Sigmoid colon (tissue), 7 donors: ENCODE data around the gene OPALIN. TPM values are rescaled to one million over a fixed set of nuclear protein-coding genes. Genes with fewer than 3 reads are reported as not detected.
A peak's percentile ranks its signal among the peaks of the same experiment; 100 is the strongest.

Experiments
- DNase-seq: peaks from one replicate; pipeline ENCODE4 v3.0.0-alpha.2; 2019
- H3K27ac ChIP-seq, 4 donors: fragments of 200-600 bp; sonication (generic); one replicate each; pipeline ENCODE4 v1.5.1; 2016 to 2019; ENCODE audit warnings: mild to moderate bottlenecking in 1 of 4
- H3K27me3 ChIP-seq, 3 donors: fragments of 200-600 bp; sonication (generic); one replicate each; pipeline ENCODE4 v1.5.1; 2019; ENCODE audit warnings: mild to moderate bottlenecking in 1 of 3
- H3K36me3 ChIP-seq, 4 donors: fragments of 200-600 bp; sonication (generic); one replicate each; pipeline ENCODE4 v1.5.1; 2016 to 2019
- H3K4me1 ChIP-seq, 4 donors: fragments of 200-600 bp; sonication (generic); one replicate each; pipeline ENCODE4 v1.5.1; 2017 to 2019
- H3K4me3 ChIP-seq, 4 donors: fragments of 200-600 bp; sonication (generic); one replicate each; pipeline ENCODE4 v1.5.1; 2017 to 2019; ENCODE audit warnings: mild to moderate bottlenecking in 2 of 4, moderate library complexity in 1 of 4
- H3K9me3 ChIP-seq, 4 donors: fragments of 200-600 bp in 3 of 4; sonication (generic) in 3 of 4; one replicate each; pipeline versions ENCODE4 v1.5.1 to v1.6.1; 2013 to 2019
- CTCF ChIP-seq, 4 experiments: fragments of 450-650 bp in 3 of 4; fragments of 200-600 bp in 1 of 4; IDR thresholded peaks; one replicate each; pipeline ENCODE4 v1.5.1; 2016 to 2019; ENCODE audit warnings: antibody characterized with exemption in 4 of 4, mild to moderate bottlenecking in 3 of 4, moderate library complexity in 2 of 4
- EP300 ChIP-seq, 4 donors: sonication (generic); formaldehyde crosslinking; IDR thresholded peaks; one replicate each; pipeline ENCODE4 v1.6.1; 2017; ENCODE audit warnings: antibody characterized with exemption in 4 of 4
- POLR2A ChIP-seq, 2 donors: fragments of 450-650 bp; IDR thresholded peaks; one replicate each; pipeline ENCODE4 v1.6.1; 2016; ENCODE audit warnings: antibody characterized with exemption in 2 of 2, mild to moderate bottlenecking in 2 of 2, moderate library complexity in 2 of 2
- POLR2AphosphoS5 ChIP-seq, 4 donors: sonication (generic); formaldehyde crosslinking; IDR thresholded peaks; one replicate each; pipeline ENCODE4 v1.6.1; 2017; ENCODE audit warnings: antibody characterized with exemption in 4 of 4
- WGBS, 2 donors: extraction: QIAGEN DNeasy Blood & Tissue Kit; methylation state at CpG; one replicate each; pipeline ENCODE4 v1.1.7; 2013; 5-methylcytosine and 5-hydroxymethylcytosine counted together
- intact Hi-C: fragments of 100-400 bp; cut with DNase I; formaldehyde crosslinking; loops from one replicate; pipeline ENCODE4 v1.15.1; 2023
- polyA plus RNA-seq, 3 donors: library from polyadenylated mRNA; stranded (reverse); fragments of 200-250 nt; gene quantifications; one replicate each; pipeline ENCODE4 v1.2.3, GENCODE V29; 2013
- total RNA-seq, 4 donors: library from RNA; depleted of rRNA; stranded (reverse); fragments of >200 nt; gene quantifications; one replicate each; pipeline ENCODE4 v1.1.0, GENCODE V29; 2016
- donor health status: healthy with polysubstance abuse.
- donor health status: Bipolar disorder and iron deficiency.
- donor health status: healthy.

The OPALIN gene
- total and polyA plus RNA-seq, 7 donors, result not detected

GRCh38 chr10:96395931-96396877 lies 37.4 kb upstream of the OPALIN start:
- peak; percentile 87 for DNase-seq
- intact Hi-C loops, result loop anchor here (1.0 to 5.0 kb wide), 3 partner anchors 21 to 436 kb away; partner anchors contain the start of genes LCOR and TLL2
- TF ChIP-seq POLR2A (IDR thresholded peaks at IDR 0.05) (no peak), POLR2AphosphoS5 (IDR thresholded peaks at IDR 0.05) (no peak), EP300 (IDR thresholded peaks at IDR 0.05) (no peak), CTCF (IDR thresholded peaks at IDR 0.05) (peak; percentile 79 to 88 (median 82))
- Histone ChIP-seq H3K4me3 (no peak overlapping the region), H3K36me3 (no peaks in the 10 kb centered on the region), H3K27ac (no peak overlapping the region), H3K27me3 (peaks cover 0 to 9% (median 0%) of the 10 kb centered on the region in 3 donors), H3K4me1 (peaks cover 0 to 13% (median 7%) of the 10 kb centered on the region in 4 donors), H3K9me3 (no peaks in the 10 kb centered on the region)
- WGBS, 2 donors, result 18 to 26% methylated on average over 24 of the region's 24 CpGs

GRCh38 chr10:96390460-96390864 lies 31.7 kb upstream of the OPALIN start:
- H3K27ac ChIP-seq, result peak overlapping the region in 3 of 4 donors; percentile 73 to 75 (median 73)
- TF ChIP-seq CTCF (IDR thresholded peaks at IDR 0.05) (no peak), EP300 (IDR thresholded peaks at IDR 0.05) (peak; percentile 62 to 85 (median 73)), POLR2AphosphoS5 (IDR thresholded peaks at IDR 0.05) (peak; percentile 80 to 93 (median 89))
- peak; percentile 96 for DNase-seq
- H3K4me3 ChIP-seq, result no peak overlapping the region
- H3K9me3 ChIP-seq, result no peaks in the 10 kb centered on the region
- no peaks in the 10 kb centered on the region for H3K36me3 ChIP-seq
- peaks cover 0 to 40% (median 35%) of the 10 kb centered on the region in 4 donors for H3K4me1 ChIP-seq
- intact Hi-C loops, result loop anchor here (1.0 kb wide), 1 partner anchor 12 kb away; no protein-coding TSS in a partner anchor
- peaks cover 0 to 2% (median 0%) of the 10 kb centered on the region in 3 donors for H3K27me3 ChIP-seq
- WGBS, 2 donors, result 74 to 84% methylated on average over 7 of the region's 7 CpGs

DNA sequence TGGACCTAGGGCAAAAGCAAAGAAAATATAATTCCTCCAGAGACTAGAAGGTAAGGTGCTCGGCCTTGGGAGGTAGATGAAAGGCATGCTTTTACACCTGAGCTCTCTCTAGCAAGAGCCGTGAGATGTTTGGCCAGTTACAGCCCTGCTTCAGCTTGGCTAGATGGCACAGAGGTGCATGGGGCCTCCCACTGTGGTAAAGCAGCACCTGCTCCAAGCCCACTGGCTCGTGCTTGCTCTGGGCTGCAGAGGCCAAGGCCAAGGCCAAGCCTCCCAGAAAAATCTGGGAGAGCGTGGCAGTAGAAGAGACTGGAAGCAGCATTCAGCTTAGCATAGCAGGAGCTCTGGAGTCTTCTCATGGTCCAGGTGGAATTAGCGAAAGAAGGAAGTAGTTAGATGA lies 31.0 kb upstream of the OPALIN start:
- Histone ChIP-seq H3K4me3 (no peak overlapping the region), H3K4me1 (peaks cover 0 to 40% (median 35%) of the 10 kb centered on the region in 4 donors), H3K9me3 (no peaks in the 10 kb centered on the region), H3K36me3 (no peaks in the 10 kb centered on the region), H3K27me3 (no peaks in the 10 kb centered on the region), H3K27ac (peak overlapping the region in 3 of 4 donors; percentile 73 to 75 (median 73))
- TF ChIP-seq CTCF (IDR thresholded peaks at IDR 0.05), result no peak
- TF ChIP-seq POLR2A (IDR thresholded peaks at IDR 0.05), result no peak
- no peak for TF ChIP-seq POLR2AphosphoS5 (IDR thresholded peaks at IDR 0.05)
- no peak for TF ChIP-seq EP300 (IDR thresholded peaks at IDR 0.05)
- intact Hi-C loops, result loop anchor here (1.0 kb wide), 1 partner anchor 11 kb away; no protein-coding TSS in a partner anchor
- no peak for DNase-seq
- WGBS, 2 donors, result 80 to 82% methylated on average over 5 of the region's 5 CpGs

- intact Hi-C loops, result no loop called here
- Histone ChIP-seq H3K27me3 (no peaks in the 10 kb centered on the region), H3K4me3 (no peak overlapping the region), H3K36me3 (no peaks in the 10 kb centered on the region), H3K9me3 (no peaks in the 10 kb centered on the region), H3K4me1 (peaks cover 0 to 40% (median 35%) of the 10 kb centered on the region in 4 donors), H3K27ac (no peak overlapping the region)
- no peak for DNase-seq
- WGBS, 2 donors, result 86 to 88% methylated on average over 7 of the region's 7 CpGs
- no peak for TF ChIP-seq POLR2AphosphoS5 (IDR thresholded peaks at IDR 0.05)
Measured at GRCh38 chr10:96387601-96388000, 28.8 kb upstream of the OPALIN start.

DNA sequence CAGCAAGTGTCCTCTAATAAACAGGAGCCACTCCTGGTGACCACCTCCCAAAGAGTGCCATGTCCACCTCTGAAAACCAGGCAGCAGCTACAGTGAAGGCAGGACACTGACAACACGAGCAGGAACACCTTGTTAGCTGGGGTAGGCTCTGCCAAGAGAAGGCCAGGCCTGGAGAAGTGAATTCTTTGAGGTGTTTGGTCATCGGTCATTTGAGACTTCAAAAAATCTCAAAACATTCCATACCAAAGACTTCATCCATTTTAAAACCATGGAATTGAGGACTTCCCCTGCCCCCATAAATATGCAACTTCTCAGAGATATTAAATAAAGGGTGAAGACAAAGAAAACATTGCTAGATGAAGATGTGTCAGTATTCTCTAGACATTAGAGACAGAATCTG lies 28.4 kb upstream of the OPALIN start:
- 74 to 76% methylated on average over 2 of the region's 2 CpGs for WGBS, 2 donors
- no peaks in the 10 kb centered on the region for H3K27me3 ChIP-seq
- intact Hi-C loops, result no loop called here
- DNase-seq, result no peak
- no peak overlapping the region for H3K4me3 ChIP-seq
- no peak overlapping the region for H3K27ac ChIP-seq
- no peak for TF ChIP-seq EP300 (IDR thresholded peaks at IDR 0.05)
- TF ChIP-seq POLR2AphosphoS5 (IDR thresholded peaks at IDR 0.05), result no peak
- TF ChIP-seq CTCF (IDR thresholded peaks at IDR 0.05), result no peak
- no peak for TF ChIP-seq POLR2A (IDR thresholded peaks at IDR 0.05)
- peaks cover 0 to 41% (median 35%) of the 10 kb centered on the region in 4 donors for H3K4me1 ChIP-seq
- H3K36me3 ChIP-seq, result no peaks in the 10 kb centered on the region
- no peaks in the 10 kb centered on the region for H3K9me3 ChIP-seq
